ENCODE measurements around the gene PLCB2. TPM values are rescaled to one million over a fixed set of nuclear protein-coding genes. Genes with fewer than 3 reads are reported as not detected.

The PLCB2 gene
- total RNA-seq, 1 donor from 2014 or later = 1.4 TPM

DNA sequence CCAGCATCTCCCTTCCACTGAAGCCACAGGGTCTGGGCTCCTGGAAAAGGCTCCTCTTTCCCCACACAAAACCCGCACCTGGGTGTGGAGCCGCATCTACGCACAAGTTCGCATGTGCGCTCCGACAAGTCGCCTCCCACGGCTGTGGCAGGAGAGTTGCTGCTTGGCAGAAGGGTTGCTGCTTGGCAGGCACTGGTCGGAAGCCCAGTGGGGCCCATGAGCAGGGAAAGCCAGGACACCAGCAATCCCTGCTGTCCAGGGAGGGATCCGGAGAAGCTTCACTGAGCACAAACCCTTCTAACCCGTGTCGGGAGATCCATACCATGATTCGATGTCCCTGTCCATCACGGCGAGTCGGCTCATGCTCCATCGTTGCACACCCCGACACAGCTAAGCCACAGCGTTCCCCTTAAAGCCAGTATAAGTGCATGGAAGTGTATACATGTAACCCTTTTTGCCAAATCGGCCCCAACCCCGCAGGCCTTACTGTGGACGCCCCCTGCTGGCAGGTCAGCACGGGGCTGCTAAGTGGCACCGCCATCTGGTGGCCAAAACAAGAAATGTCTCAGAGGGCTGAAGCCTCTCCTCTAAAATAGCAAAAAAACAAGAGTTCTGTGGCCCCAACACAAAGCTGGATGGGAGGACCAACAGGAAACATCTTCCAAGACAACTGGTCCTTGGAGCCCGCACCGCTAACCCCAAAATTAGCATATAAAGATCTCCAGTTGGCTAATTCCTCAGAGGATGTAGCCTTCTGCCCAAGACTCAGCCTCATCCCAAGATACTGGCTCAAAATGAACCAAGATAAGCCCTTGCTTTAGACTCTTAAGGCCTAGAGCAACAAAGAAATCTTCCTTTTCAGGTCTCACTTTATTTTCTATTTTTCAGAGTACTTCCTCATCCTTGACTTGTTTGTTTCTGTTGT, 33.1 kb downstream of the PLCB2 start:
- peak; percentile 79 for DNase-seq (ENCODE audit: low read depth)

DNA sequence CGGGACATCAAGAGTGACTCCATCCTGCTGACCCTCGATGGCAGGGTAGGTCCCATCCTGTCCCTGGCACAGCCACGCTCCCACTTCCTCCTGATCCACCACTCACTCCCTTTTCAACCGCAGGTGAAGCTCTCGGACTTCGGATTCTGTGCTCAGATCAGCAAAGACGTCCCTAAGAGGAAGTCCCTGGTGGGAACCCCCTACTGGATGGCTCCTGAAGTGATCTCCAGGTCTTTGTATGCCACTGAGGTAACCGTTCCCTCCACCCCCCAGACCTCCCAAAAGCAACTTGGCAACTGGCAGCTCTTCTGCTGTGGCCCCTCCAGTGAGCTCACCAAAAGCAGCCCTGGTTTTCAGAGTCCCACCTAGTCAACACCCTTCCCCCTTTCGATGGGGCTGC, 34.3 kb downstream of the PLCB2 start:
- DNase-seq (ENCODE audit: low read depth) = no peak

DNA sequence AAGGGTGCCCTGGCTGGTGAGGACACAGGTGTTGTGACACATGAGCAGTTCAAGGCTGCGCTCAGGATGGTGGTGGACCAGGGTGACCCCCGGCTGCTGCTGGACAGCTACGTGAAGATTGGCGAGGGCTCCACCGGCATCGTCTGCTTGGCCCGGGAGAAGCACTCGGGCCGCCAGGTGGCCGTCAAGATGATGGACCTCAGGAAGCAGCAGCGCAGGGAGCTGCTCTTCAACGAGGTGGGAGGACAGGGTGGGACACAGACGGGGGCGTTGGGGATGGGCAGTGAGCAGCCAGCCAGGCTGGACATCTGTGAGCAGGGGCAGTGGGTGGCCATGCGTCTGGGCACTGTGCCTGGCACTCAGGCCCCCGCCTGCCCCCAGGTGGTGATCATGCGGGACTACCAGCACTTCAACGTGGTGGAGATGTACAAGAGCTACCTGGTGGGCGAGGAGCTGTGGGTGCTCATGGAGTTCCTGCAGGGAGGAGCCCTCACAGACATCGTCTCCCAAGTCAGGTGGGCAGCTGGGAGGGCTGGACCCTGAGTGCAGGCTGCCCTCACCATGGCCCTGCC, 35.2 kb downstream of the PLCB2 start:
- DNase-seq (ENCODE audit: low read depth) = no peak

DNA sequence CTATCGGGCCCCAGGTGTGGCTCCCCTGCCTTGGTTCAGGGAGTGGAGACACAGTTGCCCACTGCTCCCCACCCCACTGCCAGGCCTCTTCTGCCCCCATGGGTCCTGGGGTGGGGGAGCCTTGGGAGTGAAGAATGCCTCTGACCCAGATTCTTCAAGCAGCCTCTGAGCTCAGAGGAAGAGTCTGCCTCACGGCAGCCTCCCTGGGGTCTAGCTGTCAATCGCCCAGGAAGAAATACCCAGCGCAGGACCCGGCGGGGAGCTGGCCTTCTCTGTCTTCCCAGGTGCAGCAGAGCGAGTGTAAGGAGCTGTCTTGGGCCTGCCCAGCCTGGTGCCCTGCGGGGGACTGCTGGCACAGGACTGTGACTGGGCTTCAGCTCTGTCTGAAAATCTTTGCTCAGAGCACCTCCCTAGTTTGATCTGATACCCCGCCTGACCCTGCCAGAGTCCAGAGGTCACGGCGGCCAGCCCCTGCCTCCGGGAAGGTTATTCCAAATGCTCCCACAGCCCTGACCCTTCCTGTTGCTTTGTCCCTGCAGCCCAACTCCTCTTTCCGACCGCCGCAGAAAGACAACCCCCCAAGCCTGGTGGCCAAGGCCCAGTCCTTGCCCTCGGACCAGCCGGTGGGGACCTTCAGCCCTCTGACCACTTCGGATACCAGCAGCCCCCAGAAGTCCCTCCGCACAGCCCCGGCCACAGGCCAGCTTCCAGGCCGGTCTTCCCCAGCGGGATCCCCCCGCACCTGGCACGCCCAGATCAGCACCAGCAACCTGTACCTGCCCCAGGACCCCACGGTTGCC, 35.9 kb downstream of the PLCB2 start:
- DNase-seq (ENCODE audit: low read depth) = no peak

DNA sequence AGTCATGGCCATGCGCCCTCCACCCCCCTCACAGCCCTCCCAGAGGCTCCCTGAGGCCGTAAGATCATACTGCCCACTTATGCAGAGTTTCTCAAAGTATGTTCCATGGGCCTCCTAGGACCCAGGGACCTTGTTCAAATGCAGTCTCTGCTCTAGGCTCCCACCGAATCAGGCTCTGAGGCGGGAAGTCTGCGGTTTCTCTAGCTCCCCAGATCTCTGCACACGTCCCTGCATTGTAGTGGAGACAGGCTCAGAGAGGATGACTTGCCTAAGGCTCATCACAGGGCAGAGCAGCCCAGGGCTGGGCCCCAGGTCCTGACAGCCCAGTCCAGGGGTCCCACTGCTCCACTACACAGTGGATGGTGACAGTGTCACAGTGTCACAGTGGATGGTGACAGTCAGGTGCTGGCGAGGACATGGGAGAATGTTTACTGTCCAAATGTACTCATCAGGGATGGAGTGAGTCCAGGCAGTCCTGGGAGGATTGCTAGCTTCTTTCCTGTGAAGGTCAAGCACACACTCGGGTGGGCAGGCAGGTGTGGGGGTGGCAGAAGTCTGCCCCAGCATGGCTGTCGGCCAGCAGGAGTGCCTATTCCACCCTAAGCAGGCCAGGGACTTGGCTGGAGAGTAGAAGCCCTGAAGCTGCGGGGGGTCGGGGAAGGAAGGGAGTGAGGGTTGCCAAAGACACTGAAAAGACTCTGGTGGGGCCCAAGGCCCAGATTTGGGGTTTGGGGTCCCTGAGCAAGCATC, 37.3 kb downstream of the PLCB2 start:
- no peak for DNase-seq (ENCODE audit: low read depth)

DNA sequence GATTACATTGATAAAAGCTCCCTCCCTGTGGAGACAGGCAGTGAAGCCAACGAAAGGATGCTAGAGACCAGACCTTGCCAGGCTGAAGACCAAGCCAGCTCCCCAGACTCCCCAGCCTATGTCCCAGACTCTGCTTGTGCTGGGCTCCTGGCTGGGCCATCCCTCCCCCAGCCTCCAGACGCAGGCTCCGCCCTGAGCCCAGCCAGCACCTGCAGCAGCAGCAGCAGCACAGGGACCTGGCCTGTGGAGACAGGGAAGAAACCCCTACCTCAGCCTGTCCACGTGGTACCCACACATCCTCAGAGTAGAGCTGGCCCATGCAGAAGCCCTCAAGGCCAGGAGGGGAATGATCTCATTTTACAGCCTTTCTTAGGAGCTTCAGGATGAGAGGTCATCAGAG, 38.1 kb downstream of the PLCB2 start:
- no peak for DNase-seq (ENCODE audit: low read depth)

DNA sequence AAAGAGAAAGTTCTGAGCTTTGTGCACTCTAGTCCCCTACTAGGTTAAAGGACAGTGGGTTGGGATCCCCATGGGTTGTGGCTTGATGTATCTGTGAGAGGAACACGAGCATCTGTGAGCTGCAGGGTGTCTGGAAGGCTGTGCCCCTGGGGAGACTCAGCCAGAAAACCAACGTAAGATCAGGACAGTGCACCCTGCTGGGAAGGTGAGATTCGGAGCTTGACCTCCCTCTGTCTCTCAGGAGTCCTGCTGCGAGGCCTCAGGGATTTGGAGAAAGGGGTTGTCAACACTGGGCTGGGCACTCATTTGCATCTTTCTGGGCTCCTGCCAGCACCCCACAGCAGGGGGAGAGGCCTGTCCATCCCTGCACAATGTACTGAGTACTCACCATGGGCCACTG, 40.1 kb downstream of the PLCB2 start:
- DNase-seq (ENCODE audit: low read depth) = no peak

DNA sequence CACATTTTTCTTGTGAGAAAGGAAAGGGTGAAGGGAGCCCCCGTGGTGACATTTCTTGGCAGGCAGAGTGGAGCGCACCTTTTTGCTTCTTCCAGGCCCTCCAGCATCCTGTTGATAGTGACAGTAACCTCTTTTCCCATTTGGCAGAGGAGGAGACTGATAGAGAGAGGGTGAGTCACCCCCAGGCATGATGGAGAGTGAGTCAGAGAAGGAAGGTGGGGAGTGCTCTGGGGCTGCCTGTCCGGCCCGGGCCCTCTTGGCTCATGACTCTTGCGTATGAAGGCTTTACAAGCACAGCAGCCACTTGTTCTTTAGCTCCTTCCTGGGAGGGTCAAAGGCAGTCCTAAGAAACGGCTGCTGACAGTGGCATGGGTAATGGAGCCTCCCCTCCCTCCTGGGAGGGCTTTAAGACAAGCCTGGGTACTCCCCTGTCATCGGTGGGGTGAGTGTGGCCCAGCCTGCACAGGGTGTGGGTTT, 40.9 kb downstream of the PLCB2 start:
- peak; percentile 70 for DNase-seq (ENCODE audit: low read depth)

DNA sequence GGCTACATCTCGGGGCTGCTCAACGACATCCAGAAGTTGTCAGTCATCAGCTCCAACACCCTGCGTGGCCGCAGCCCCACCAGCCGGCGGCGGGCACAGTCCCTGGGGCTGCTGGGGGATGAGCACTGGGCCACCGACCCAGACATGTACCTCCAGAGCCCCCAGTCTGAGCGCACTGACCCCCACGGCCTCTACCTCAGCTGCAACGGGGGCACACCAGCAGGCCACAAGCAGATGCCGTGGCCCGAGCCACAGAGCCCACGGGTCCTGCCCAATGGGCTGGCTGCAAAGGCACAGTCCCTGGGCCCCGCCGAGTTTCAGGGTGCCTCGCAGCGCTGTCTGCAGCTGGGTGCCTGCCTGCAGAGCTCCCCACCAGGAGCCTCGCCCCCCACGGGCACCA, 41.9 kb downstream of the PLCB2 start:
- DNase-seq (ENCODE audit: low read depth) = no peak

DNA sequence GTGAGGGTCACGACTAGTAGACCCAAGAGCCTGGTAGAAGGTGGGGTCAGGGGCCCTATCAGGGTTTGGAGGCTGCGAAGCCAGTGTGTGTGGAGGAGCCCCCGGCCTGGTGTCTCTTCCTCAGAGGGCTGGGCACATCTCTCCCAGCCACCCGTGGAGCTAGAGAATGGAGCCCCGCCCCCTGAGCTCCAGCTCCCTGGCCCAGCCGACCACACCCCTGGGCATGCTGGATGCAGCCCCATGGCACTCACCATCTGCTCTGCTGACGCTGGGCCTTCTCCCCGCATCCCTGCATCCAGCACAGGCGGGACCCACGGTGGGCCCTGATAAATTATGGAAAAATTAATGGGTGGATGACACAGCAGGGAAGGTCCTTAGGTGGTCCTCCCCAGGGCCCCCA, 42.4 kb downstream of the PLCB2 start:
- DNase-seq (ENCODE audit: low read depth) = no peak

DNA sequence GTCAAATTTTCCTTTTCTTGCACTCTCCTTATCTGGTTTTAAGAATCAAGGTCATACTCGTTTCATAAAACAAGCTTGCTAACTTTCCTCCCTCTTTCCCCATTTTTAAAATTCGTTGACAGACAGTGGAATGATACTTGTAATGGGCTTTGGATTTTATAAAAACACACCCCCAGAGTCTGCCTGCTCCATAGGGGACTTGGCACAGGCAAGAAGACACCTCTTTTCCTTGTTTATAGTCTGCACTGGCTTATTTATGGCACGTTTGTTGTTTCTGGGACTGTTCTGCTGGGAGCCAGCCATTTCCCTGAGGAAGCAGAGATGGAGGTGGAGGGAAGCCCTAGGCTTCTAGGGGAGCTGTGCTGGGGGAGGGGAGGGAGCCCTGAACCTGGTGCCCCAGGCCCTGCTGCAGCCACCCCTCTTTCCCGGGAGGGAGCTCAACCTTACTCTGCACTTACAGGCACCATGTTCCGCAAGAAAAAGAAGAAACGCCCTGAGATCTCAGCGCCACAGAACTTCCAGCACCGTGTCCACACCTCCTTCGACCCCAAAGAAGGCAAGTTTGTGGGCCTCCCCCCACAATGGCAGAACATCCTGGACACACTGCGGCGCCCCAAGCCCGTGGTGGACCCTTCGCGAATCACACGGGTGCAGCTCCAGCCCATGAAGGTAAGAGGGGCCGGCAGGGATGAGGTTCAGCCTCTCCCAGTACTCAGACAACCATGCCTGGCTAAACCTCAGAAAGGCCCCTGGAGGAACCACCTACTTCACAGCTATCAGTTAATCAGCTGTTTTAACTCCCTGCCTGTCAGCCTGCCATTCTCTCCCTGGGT, 43.2 kb downstream of the PLCB2 start:
- DNase-seq (ENCODE audit: low read depth) = no peak

DNA sequence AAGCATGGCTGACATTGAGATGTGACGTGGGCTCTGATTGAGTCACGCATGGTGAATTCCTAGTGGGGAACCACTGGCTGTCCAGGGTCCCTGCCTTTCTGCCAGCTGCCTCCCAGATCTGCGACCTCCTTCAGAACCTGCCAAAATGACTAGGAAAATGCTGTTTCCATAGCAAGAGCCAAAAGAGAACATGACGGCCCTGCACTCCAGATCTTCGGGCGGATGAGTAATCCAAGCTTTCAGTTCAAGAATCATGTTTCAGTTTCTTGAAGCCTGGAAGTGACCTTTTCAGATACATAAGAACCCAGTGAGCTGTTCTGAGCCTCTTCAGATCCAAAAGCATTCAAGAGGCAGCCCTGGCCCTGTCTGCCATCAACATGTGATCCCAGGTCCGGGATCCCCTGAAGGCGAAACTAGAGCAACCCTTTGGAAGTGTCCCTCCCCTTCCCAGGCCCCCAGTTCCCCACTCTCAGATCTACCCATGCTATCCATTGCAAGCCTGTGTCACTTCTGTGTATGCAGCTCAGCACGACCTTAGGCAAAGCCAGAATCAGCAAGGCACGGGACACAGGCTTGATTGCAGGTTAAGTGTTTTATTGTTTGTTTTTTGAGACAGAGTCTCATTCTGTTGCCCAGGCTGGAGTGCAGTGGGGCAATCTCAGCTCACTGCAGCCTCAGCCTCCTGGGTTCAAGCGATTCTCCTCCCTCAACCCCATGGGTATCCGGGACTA, 44.5 kb downstream of the PLCB2 start:
- DNase-seq (ENCODE audit: low read depth) = peak; percentile 45

DNA sequence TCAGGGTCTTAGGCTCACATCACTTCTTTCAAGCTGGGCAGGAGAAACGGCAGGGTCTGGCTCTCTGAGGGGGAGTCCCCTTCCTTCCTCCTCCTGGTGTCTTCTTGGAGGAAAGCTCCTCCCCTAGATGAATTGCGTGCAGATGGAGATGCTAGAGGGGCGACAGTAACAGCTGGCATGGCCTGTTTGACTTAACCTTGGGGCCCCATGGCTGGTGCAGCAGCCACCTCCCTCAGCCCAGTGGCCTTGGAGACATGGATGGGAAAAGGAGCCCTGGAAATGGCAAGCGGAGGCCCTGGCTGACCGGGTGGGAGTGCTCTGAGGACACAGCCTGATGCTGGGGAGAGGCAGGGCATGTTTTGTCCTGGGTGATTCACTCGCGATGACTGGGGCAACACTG, 48.7 kb downstream of the PLCB2 start:
- no peak for DNase-seq (ENCODE audit: low read depth)

DNA sequence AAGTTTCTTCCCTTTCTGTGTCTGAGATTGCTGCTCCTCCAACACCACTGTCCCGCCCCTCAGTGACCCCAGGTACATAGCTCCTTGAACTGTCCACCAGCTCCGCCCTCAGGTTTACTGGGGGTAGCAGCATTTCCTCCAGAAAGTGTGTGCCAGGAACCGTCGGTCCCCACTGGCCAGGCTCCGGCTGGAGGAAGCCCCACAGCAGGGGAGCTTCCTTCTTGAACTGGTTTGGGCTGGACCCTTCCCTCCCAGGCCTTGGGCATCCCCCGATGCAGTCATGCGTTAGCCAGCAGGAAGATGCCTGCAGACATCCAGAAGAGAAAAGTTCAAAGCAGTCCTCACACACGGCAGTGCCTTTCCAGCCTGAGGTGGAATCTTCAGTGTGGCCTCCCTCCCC, 49.2 kb downstream of the PLCB2 start:
- no peak for DNase-seq (ENCODE audit: low read depth)

DNA sequence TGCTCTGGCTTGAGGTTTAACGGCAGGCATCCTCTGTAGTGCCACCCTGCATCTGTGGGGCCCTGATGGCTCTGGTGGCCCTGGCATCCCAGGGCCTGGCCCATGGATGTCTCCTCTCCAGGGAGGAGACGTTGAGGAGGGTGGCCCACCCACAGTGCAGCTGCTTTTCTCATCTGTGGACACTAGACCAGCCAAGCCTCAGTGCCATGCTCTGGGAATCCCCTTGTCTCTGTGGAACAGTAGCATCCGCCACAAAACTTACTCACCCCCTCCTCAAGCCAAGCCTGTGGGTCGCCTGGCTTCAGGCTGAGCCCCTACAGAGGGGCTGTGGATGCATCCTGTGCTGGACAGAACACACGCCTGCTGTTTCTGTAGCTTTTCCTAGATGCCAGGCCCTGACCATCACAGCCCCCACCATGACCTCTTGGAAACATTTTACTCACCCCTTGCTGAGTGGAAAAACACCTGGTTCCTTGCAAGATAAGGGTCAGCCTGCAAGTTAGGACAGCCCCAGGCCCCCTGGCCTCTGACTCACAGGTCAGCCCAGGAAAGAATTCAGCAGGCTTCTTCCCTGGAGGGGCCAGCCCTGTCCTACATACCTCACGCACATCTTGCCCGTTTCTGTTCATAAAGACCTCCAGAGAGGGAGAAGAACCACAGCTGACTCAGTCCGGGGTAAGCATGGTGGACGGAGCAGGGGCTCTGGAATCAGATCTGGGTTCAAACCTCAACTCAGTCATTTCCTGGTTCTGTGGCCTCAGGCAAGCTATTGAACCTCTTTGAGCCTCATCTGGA, 49.9 kb downstream of the PLCB2 start:
- DNase-seq (ENCODE audit: low read depth) = peak; percentile 39

DNA sequence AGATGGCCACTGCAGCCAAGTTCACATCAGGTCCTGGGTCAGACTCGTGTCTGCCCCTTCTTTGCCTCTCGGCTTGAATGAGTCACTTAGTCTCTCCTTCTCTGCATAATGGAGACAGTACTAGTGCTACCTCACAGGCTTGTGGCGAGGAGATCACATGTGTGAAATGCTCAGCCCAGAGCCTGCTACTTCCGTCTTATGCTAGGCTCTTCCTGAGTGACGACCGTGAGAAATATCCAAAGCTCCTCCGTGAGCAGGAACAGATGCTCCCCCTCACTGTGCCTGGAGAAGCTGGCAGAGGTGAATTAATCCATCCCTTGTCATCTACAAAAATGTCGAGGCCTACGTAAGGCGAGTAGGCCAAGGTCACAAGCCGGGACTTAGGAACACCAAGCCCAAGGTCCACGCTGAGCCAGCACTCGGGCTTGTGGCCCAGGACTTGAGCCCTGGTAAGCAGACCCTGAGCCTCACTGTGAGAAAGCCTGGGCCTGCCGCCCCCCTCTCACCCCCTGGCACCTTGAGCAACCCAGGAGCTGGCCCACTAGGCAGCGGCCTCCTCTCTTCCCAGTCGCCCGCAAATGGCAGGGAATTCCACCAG, 51.0 kb downstream of the PLCB2 start:
- no peak for DNase-seq (ENCODE audit: low read depth)

DNA sequence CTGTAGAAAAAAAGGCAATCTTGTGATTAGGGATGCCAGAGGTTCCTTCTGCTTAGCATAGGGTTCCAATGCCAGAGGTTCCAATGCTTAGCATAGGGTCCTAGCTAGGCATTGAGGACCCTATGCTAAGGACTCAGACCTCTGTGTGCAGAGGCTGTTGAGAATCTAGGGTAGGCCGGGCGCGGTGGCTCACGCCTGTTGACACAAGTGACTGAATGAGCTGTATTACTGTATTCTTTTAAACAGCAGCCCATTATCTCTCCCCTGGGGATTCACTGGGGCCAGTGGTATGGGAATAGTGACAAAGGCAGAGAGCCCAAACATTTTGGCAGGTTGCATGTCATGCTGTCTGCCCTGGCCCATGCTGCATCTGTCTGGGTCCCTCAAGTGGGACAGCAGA, 52.7 kb downstream of the PLCB2 start:
- no peak for DNase-seq (ENCODE audit: low read depth)

DNA sequence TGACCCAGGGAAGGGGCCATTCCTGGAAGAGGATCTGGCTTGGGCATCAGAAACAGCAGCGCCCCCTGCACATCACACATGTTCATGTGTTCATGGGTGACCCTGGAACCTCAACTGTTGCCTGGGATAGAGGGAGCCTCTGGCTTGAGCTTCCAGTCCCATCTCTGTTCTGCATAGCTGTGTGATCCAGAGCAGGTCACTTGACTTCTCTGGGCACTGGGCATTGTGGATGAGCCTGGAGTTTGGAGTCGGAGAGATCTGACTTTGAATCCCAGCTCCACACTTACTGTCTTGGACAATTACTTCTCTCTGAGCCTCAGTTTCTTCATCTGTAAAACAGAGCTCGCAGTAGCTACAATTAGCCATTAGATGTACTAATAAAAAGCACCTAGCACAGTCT, 53.3 kb downstream of the PLCB2 start:
- DNase-seq (ENCODE audit: low read depth) = no peak

All from myocyte (in vitro differentiated cells).